Uterus (tissue), 4 donors: ENCODE data around the gene GLT6D1. TPM values are rescaled to one million over a fixed set of nuclear protein-coding genes. Genes with fewer than 3 reads are reported as not detected.

Source experiments
- DNase-seq, 2 donors: peaks; one replicate each; pipeline ENCODE4 v3.0.0-alpha.2; 2019 to 2020
- H3K27ac ChIP-seq, 2 donors: fragments of 200-600 bp; sonication (generic); 1 replicate in 1 of 2; 2 replicates in 1 of 2; pipeline ENCODE4 v1.5.1; 2016 to 2018
- H3K27me3 ChIP-seq, 2 donors: fragments of 200-600 bp; sonication (generic); one replicate each; pipeline ENCODE4 v1.5.1; 2018 to 2019; ENCODE audit warnings: control low read depth in 1 of 2
- H3K36me3 ChIP-seq, 2 donors: fragments of 200-600 bp; sonication (generic); one replicate each; pipeline ENCODE4 v1.5.1; 2019; ENCODE audit warnings: control low read depth in 1 of 2
- H3K4me1 ChIP-seq, 2 donors: fragments of 200-600 bp; sonication (generic); one replicate each; pipeline ENCODE4 v1.5.1; 2018 to 2019; ENCODE audit warnings: control low read depth in 1 of 2
- H3K4me3 ChIP-seq, 2 donors: fragments of 200-600 bp; sonication (generic); 1 replicate in 1 of 2; 2 replicates in 1 of 2; pipeline ENCODE4 v1.5.1; 2018 to 2019; ENCODE audit warnings: mild to moderate bottlenecking in 1 of 2
- H3K9me3 ChIP-seq, 2 donors: fragments of 200-600 bp; sonication (generic); one replicate each; pipeline ENCODE4 v1.5.1; 2019; ENCODE audit warnings: control low read depth in 1 of 2
- POLR2A ChIP-seq, 2 donors: fragments of 450-650 bp; IDR thresholded peaks; one replicate each; pipeline ENCODE4 v1.6.1; 2016; ENCODE audit warnings: antibody characterized with exemption in 2 of 2, mild to moderate bottlenecking in 1 of 2, moderate library complexity in 1 of 2
- intact Hi-C: fragments of 100-400 bp; cut with DNase I; formaldehyde crosslinking; loops from one replicate; pipeline ENCODE4 v1.15.1; 2023; ENCODE audit warnings: low total_unique reads
- total RNA-seq, 4 donors: library from RNA; depleted of rRNA in 3 of 4; stranded (reverse); fragments of >200 nt in 3 of 4; gene quantifications; one replicate each; pipeline versions ENCODE4 v1.1.0 to v1.2.4, GENCODE V29; 2014 to 2023
- TF ChIP-seq, protein P1 (sequence below), 4 experiments: fragments of 200-600 bp in 2 of 4; fragments of 450-650 bp in 2 of 4; sonication (generic) in 2 of 4; IDR thresholded peaks; one replicate each; pipeline ENCODE4 v1.5.1; 2016 to 2019; ENCODE audit warnings: antibody characterized with exemption in 4 of 4, mild to moderate bottlenecking in 2 of 4, moderate library complexity in 1 of 4
- donor health status: DM: yes; HTN: yes; CAD: no.

The GLT6D1 gene
- total RNA-seq, 4 donors from 2014 or later, result not detected

DNA sequence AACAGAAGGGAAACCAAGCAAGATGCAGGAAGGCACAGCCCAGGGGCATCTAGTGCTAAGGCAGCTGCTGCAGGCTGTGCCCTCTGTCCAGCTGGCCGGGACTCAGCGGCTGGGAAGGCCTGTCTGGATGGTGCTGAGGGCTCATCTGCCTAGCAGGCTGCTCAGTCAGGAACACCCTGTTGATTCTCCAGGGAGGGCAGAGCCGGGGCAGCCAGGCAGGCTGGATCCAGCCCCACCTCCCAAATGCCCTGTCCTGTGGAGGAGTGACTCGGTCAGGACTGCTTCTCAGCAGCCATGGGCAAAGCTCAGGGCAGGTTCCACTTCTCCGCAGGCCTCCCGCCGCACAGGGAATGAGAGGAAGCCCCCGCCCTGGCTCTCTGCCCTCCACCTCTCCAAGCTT lies 16.0 kb upstream of the GLT6D1 start:
- Histone ChIP-seq H3K27ac (no peak overlapping the region), H3K9me3 (no peaks in the 10 kb centered on the region), H3K4me1 (no peaks in the 10 kb centered on the region), H3K27me3 (no peaks in the 10 kb centered on the region), H3K36me3 (no peaks in the 10 kb centered on the region), H3K4me3 (no peak overlapping the region)
- no peak for DNase-seq
- intact Hi-C loops, result no loop called here
- no peak for TF ChIP-seq POLR2A (IDR thresholded peaks at IDR 0.05)
- TF ChIP-seq, protein P1, sequence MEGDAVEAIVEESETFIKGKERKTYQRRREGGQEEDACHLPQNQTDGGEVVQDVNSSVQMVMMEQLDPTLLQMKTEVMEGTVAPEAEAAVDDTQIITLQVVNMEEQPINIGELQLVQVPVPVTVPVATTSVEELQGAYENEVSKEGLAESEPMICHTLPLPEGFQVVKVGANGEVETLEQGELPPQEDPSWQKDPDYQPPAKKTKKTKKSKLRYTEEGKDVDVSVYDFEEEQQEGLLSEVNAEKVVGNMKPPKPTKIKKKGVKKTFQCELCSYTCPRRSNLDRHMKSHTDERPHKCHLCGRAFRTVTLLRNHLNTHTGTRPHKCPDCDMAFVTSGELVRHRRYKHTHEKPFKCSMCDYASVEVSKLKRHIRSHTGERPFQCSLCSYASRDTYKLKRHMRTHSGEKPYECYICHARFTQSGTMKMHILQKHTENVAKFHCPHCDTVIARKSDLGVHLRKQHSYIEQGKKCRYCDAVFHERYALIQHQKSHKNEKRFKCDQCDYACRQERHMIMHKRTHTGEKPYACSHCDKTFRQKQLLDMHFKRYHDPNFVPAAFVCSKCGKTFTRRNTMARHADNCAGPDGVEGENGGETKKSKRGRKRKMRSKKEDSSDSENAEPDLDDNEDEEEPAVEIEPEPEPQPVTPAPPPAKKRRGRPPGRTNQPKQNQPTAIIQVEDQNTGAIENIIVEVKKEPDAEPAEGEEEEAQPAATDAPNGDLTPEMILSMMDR (IDR thresholded peaks at IDR 0.05), result no peak

DNA sequence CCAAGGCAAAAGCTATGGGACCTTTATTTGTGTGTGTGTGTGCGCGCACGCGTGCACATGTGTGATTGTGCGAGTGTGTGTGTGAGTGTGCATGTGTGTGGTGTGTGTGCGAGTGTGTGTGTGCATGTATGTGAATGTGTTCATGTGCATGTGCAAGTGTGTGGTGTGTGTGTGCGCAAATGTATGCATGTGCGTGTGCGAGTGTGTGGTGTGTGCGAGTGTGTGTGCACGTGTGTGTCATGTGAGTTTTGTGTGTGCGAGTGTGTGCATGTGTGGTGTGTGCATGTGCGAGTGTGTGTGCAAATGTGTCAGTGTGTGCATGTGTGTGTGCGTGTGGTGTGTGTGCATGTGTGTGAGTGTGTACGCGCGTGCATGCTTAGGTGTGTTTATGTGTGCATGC lies 11.1 kb upstream of the GLT6D1 start:
- no peaks in the 10 kb centered on the region for H3K36me3 ChIP-seq
- no peak overlapping the region for H3K27ac ChIP-seq
- intact Hi-C loops, result no loop called here
- TF ChIP-seq, protein P1 (IDR thresholded peaks at IDR 0.05), result no peak
- no peak for TF ChIP-seq POLR2A (IDR thresholded peaks at IDR 0.05)
- no peaks in the 10 kb centered on the region for H3K27me3 ChIP-seq
- no peaks in the 10 kb centered on the region for H3K4me1 ChIP-seq
- DNase-seq, result no peak
- no peak overlapping the region for H3K4me3 ChIP-seq
- H3K9me3 ChIP-seq, result peaks cover 0 to 7% of the 10 kb centered on the region in 2 donors

DNA sequence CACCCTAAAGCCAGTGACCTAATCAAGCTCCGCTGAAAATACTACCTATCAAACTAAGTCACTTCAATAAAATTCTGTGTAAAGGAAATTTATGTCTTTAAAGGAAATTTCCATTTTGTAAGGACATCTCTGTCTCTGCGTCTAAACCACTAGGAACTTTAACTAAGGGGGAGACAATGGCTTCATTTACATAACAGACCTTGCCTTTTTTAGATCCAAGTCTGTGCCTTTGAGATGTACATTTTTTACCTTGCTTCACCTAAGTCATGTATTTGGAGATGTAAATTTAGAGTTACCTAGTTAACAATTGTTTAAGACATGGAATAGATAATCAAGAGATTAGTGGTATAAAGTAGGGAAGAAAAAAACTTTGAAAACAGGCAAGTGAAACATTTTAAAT lies 10.2 kb upstream of the GLT6D1 start:
- Histone ChIP-seq H3K4me1 (no peaks in the 10 kb centered on the region), H3K9me3 (peaks cover 0 to 7% of the 10 kb centered on the region in 2 donors), H3K4me3 (no peak overlapping the region), H3K27ac (no peak overlapping the region), H3K27me3 (no peaks in the 10 kb centered on the region), H3K36me3 (no peaks in the 10 kb centered on the region)
- TF ChIP-seq, protein P1 (IDR thresholded peaks at IDR 0.05), result no peak
- TF ChIP-seq POLR2A (IDR thresholded peaks at IDR 0.05), result no peak
- no peak for DNase-seq
- intact Hi-C loops, result no loop called here

DNA sequence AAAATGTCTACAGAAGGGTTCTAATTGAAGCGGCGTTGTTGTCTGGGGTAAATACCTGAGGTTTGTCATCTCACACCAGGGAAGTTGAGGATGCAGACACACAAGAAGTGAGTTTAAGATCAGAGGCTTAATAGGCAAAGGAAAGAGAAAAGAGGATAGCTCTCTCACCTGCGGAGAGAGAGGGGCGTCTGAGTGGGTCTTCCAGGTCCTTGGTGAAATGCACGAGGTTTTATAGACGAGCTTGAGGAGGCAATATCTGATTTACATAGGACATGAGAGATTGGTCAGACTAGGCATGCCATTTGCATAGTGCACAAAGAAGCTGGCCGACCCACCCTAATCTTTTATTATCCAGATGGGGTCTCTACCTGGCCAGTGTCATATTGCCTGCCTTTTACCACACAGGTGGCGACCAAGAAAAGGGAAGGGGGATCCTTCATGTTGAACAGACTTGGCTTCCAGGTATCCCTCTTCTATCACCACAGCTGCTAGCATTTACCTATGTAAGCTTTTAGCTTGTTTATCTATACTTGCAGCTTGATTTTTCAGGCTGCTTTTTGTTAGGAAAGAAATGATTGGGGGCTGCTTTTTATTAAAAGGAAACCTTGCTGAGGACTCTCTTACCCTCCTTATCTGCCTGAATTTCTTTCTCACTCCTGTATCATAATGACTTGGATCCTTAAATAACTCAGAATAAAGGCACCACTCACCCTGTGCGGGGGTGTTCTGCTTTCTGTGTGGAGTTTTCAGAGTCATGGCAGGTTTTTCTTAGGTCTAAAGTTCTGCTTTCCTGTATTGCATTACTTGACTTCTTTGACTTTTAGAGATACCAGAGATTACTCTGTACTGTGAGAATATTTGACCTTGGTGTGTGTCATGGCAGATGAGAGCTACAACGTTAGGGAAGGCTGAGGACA lies 9.4 kb upstream of the GLT6D1 start:
- Histone ChIP-seq H3K36me3 (no peaks in the 10 kb centered on the region), H3K27me3 (no peaks in the 10 kb centered on the region), H3K9me3 (peaks cover 0 to 7% of the 10 kb centered on the region in 2 donors), H3K4me1 (no peaks in the 10 kb centered on the region), H3K27ac (no peak overlapping the region), H3K4me3 (no peak overlapping the region)
- no peak for TF ChIP-seq POLR2A (IDR thresholded peaks at IDR 0.05)
- TF ChIP-seq, protein P1 (IDR thresholded peaks at IDR 0.05), result no peak
- intact Hi-C loops, result no loop called here
- no peak for DNase-seq

DNA sequence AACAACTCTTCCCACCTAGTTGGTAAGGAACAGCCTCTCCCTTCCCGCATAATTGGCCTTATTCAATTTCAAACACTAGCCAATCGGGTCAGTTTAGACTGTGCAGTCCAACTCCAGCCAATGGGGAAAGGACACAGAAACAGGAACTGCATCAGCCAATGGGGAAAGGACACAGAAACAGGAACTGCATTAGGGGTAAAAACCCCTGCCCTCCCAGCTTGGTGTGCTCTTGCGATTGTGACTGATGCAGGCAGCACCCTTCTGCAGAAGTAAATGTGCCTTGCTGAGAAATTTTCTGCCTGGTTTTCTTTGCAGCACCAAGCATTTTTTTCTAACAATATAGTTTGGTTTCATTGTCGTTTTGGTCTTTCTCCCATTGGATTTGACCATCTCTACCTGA lies 8.5 kb upstream of the GLT6D1 start:
- TF ChIP-seq, protein P1 (IDR thresholded peaks at IDR 0.05), result no peak
- TF ChIP-seq POLR2A (IDR thresholded peaks at IDR 0.05), result no peak
- no peaks in the 10 kb centered on the region for H3K36me3 ChIP-seq
- H3K4me3 ChIP-seq, result no peak overlapping the region
- H3K4me1 ChIP-seq, result no peaks in the 10 kb centered on the region
- intact Hi-C loops, result no loop called here
- H3K27me3 ChIP-seq, result no peaks in the 10 kb centered on the region
- H3K27ac ChIP-seq, result no peak overlapping the region
- DNase-seq, result no peak
- peaks cover 0 to 7% of the 10 kb centered on the region in 2 donors for H3K9me3 ChIP-seq
